Progenitor cell of endocrine pancreas (in vitro differentiated cells): Measurements from ENCODE around the gene IL27RA. TPM values are rescaled to one million over a fixed set of nuclear protein-coding genes. Genes with fewer than 3 reads are reported as not detected.

Source experiments
- DNase-seq: peaks from one replicate; pipeline ENCODE4 v3.0.0; 2021; ENCODE audit warnings: low spot score; ENCODE audit not compliant: unreplicated experiment
- H3K27ac Mint-ChIP-seq: 2 replicates; pipeline ENCODE4 v1.8.0; 2021; ENCODE audit warnings: mild to moderate bottlenecking, moderate library complexity, mixed read lengths
- H3K27me3 Mint-ChIP-seq: 2 replicates; pipeline ENCODE4 v1.8.0; 2021; ENCODE audit warnings: mixed read lengths
- H3K36me3 Mint-ChIP-seq: 2 replicates; pipeline ENCODE4 v1.8.0; 2022; ENCODE audit warnings: mixed read lengths; ENCODE audit not compliant: insufficient read depth
- H3K4me1 Mint-ChIP-seq: 2 replicates; pipeline ENCODE4 v1.8.0; 2021; ENCODE audit warnings: low read depth, mixed read lengths
- H3K4me3 Mint-ChIP-seq: 2 replicates; pipeline ENCODE4 v1.8.0; 2021; ENCODE audit warnings: low read depth, mild to moderate bottlenecking, moderate library complexity, mixed read lengths
- H3K9me3 Mint-ChIP-seq: 2 replicates; pipeline ENCODE4 v1.8.0; 2021; ENCODE audit warnings: low read depth, mixed read lengths
- total RNA-seq: library from RNA; stranded (reverse); gene quantifications from 2 replicates; pipeline ENCODE4 v1.2.1, GENCODE V29; 2021
- TF ChIP-seq, protein P1 (sequence below): fragments of 200-600 bp; sonication (generic); IDR thresholded peaks from one replicate; pipeline ENCODE4 v1.5.0; 2021; ENCODE audit warnings: antibody characterized with exemption, mild to moderate bottlenecking; ENCODE audit not compliant: unreplicated experiment

Gene IL27RA
- total RNA-seq, 1 donor from 2014 or later, result 3.7 TPM

GRCh38 chr19:14082675-14082960 is 51.1 kb downstream of the IL27RA start:
- peak overlapping the region; percentile 45 for H3K27ac Mint-ChIP-seq
- H3K4me1 Mint-ChIP-seq, result peaks cover 11% of the 10 kb centered on the region
- no peaks in the 10 kb centered on the region for H3K27me3 Mint-ChIP-seq
- TF ChIP-seq, protein P1, sequence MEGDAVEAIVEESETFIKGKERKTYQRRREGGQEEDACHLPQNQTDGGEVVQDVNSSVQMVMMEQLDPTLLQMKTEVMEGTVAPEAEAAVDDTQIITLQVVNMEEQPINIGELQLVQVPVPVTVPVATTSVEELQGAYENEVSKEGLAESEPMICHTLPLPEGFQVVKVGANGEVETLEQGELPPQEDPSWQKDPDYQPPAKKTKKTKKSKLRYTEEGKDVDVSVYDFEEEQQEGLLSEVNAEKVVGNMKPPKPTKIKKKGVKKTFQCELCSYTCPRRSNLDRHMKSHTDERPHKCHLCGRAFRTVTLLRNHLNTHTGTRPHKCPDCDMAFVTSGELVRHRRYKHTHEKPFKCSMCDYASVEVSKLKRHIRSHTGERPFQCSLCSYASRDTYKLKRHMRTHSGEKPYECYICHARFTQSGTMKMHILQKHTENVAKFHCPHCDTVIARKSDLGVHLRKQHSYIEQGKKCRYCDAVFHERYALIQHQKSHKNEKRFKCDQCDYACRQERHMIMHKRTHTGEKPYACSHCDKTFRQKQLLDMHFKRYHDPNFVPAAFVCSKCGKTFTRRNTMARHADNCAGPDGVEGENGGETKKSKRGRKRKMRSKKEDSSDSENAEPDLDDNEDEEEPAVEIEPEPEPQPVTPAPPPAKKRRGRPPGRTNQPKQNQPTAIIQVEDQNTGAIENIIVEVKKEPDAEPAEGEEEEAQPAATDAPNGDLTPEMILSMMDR, result no peak
- peaks cover 2% of the 10 kb centered on the region for H3K36me3 Mint-ChIP-seq
- peak overlapping the region; percentile 93 for H3K4me3 Mint-ChIP-seq
- DNase-seq, result no peak
- H3K9me3 Mint-ChIP-seq, result no peaks in the 10 kb centered on the region

- H3K36me3 Mint-ChIP-seq, result peaks cover 11% of the 10 kb centered on the region
- TF ChIP-seq, protein P1, result no peak
- no peaks in the 10 kb centered on the region for H3K9me3 Mint-ChIP-seq
- no peak within 1 kb of the TSS for H3K4me3 Mint-ChIP-seq
- peak within 1 kb of the TSS; percentile 72 for H3K27ac Mint-ChIP-seq
- no peak for DNase-seq
- H3K4me1 Mint-ChIP-seq, result peaks cover 13% of the 10 kb centered on the region
- H3K27me3 Mint-ChIP-seq, result peaks cover 3% of the 10 kb centered on the region
Measured at GRCh38 chr19:14085309-14085995, 53.9 kb downstream of the IL27RA start, which contains the start of gene C19orf67. Gene C19orf67 (minus strand): TSS chr19:14085783. CDS start chr19:14085627, 156 bp downstream.

- TF ChIP-seq, protein P1, result no peak
- Mint-ChIP-seq H3K9me3 (no peaks in the 10 kb centered on the region), H3K27me3 (peaks cover 3% of the 10 kb centered on the region), H3K36me3 (peaks cover 11% of the 10 kb centered on the region), H3K4me3 (no peak overlapping the region), H3K27ac (no peak overlapping the region), H3K4me1 (peaks cover 11% of the 10 kb centered on the region)
- no peak for DNase-seq
Measured at GRCh38 chr19:14086098-14086497, 54.5 kb downstream of the IL27RA start.

DNA sequence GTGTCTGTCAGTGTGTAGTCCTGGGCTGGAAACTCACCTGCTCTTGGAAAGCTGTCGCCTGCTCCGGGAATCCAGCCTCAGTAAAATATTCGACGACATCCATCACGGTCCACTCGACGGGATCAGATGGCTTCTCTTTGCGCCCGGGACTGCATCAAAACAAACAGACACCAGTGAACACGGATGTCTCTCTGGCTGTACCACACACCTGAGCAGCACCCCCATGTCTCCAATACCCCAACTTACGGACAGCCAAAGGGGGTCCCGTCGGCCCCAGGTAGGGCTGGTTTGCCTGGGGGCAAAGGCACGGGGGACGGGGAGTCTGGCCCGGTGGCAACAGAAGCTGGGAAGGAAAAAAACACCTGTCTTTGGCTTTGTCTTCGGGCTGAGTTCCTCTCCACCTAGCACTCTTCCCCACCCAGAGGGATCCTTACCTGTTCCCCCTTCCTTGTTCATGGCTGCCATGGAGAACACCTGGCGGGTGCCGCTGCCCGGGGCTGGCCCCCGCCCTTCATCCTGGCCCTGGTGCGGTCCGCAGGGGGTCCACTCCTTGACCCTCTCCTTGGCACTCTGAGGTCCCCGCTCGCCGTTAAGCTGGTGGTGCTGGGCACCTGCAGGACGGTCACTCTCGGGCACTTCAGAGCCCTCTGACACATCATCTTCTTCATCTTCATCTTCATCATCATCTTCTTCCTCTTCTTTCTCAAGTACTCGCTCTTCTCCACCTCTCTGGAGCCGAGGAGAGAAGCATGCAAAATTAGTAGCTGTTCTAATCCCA is 57.3 kb downstream of the IL27RA start:
- peaks cover 3% of the 10 kb centered on the region for H3K9me3 Mint-ChIP-seq
- peak overlapping the region; percentile 81 for H3K4me3 Mint-ChIP-seq
- peaks cover 3% of the 10 kb centered on the region for H3K27me3 Mint-ChIP-seq
- H3K36me3 Mint-ChIP-seq, result peaks cover 18% of the 10 kb centered on the region
- no peak overlapping the region for H3K27ac Mint-ChIP-seq
- TF ChIP-seq, protein P1, result no peak
- no peak for DNase-seq
- H3K4me1 Mint-ChIP-seq, result peaks cover 15% of the 10 kb centered on the region

DNA sequence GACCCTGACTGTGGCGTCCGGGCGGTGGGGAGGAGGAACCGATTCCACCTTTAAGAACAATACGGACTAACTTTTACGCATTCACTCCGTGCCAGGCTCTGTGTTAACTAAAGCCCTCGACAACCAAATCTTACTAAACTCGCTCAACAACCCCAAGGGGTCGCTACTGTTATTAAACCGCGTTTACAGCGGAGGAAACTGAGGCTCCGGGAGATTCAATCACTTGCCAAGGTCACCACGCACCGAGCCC is 57.8 kb downstream of the IL27RA start:
- peaks cover 3% of the 10 kb centered on the region for H3K27me3 Mint-ChIP-seq
- TF ChIP-seq, protein P1, result peak; percentile 31
- peaks cover 3% of the 10 kb centered on the region for H3K9me3 Mint-ChIP-seq
- no peak for DNase-seq
- H3K4me3 Mint-ChIP-seq, result peak overlapping the region; percentile 81
- peaks cover 18% of the 10 kb centered on the region for H3K36me3 Mint-ChIP-seq
- H3K4me1 Mint-ChIP-seq, result peaks cover 15% of the 10 kb centered on the region
- H3K27ac Mint-ChIP-seq, result no peak overlapping the region
